IMR-90 (cell line): ENCODE data around the gene SLC9A5.

Experiments
- CHD1 ChIP-seq: IDR thresholded peaks from 2 replicates; pipeline ENCODE4 v1.6.1; 2012; ENCODE audit warnings: low read depth, low read length, improper control_type of control experiment
- CTCF ChIP-seq: conservative IDR thresholded peaks from 2 replicates; pipeline ENCODE4 v1.5.1; 2012; ENCODE audit warnings: mild to moderate bottlenecking, low read depth, low read length, improper control_type of control experiment
- MAFK ChIP-seq: IDR thresholded peaks from 2 replicates; pipeline ENCODE4 v1.6.1; 2012; ENCODE audit warnings: low read depth, low read length, improper control_type of control experiment
- POLR2A ChIP-seq: IDR thresholded peaks from 2 replicates; pipeline ENCODE4 v1.6.1; 2012; ENCODE audit warnings: mild to moderate bottlenecking, low read depth, low read length
- RAD21 ChIP-seq: IDR thresholded peaks from 2 replicates; pipeline ENCODE4 v1.6.1; 2012; ENCODE audit warnings: low read length, improper control_type of control experiment
- RFX5 ChIP-seq: IDR thresholded peaks from 2 replicates; pipeline ENCODE4 v1.8.0; 2012; ENCODE audit warnings: low read depth, mild to moderate bottlenecking, low read length, moderate library complexity
- SMC3 ChIP-seq: fragments of 150-350 bp; IDR thresholded peaks from 2 replicates; pipeline ENCODE4 v1.6.1; 2016; ENCODE audit warnings: low read depth, mild to moderate bottlenecking, antibody characterized with exemption, low read length, moderate library complexity

GRCh38 chr16:67258161-67258835 is 9.5 kb downstream of the SLC9A5 start:
- TF ChIP-seq MAFK: no peak
- TF ChIP-seq CTCF: no peak
- no peak for TF ChIP-seq CHD1
- no peak for TF ChIP-seq RFX5
- no peak for TF ChIP-seq SMC3
- no peak for TF ChIP-seq POLR2A
- TF ChIP-seq RAD21: no peak
